CD14-positive monocyte (primary cell): Measurements from ENCODE around the gene OXSR1. TPM values are rescaled to one million over a fixed set of nuclear protein-coding genes. Genes with fewer than 3 reads are reported as not detected.
"Not testable (repeated sequence)": the region's sequence is repeated elsewhere in the genome, so short reads cannot be mapped to it uniquely, and the experiment has no call there.

ENCODE experiments used
- DNase-seq, 3 donors: peaks; one replicate each; pipeline ENCODE4 v3.0.0-alpha.2; 2011 to 2022
- H2AFZ ChIP-seq: 2 replicates; pipeline ENCODE4 v1.6.0; 2012; ENCODE audit warnings: mild to moderate bottlenecking, low read depth, low read length, inconsistent platforms; ENCODE audit not compliant: insufficient read depth, poor library complexity, severe bottlenecking
- H3K27ac ChIP-seq, 2 donors: 1 replicate in 1 of 2; 2 replicates in 1 of 2; pipeline ENCODE4 v1.5.1; 2012 to 2013; ENCODE audit warnings: low read length in 2 of 2, control low read depth in 1 of 2, inconsistent platforms in 1 of 2, low read depth in 1 of 2, mild to moderate bottlenecking in 1 of 2
- H3K27me3 ChIP-seq, 2 donors: one replicate each; pipeline versions ENCODE4 v1.6.0 to v1.6.1; 2011 to 2013; ENCODE audit warnings: low read length in 2 of 2; ENCODE audit not compliant: control insufficient read depth in 2 of 2, insufficient read depth in 2 of 2
- H3K36me3 ChIP-seq, 2 donors: replicated peaks in 1 of 2; 1 replicate in 1 of 2; 2 replicates in 1 of 2; pipeline versions ENCODE4 v1.5.1 to v1.6.1; 2012 to 2013; ENCODE audit warnings: low read length in 2 of 2, control low read depth in 1 of 2, inconsistent platforms in 1 of 2, mild to moderate bottlenecking in 1 of 2; ENCODE audit not compliant: insufficient read depth in 2 of 2, control insufficient read depth in 1 of 2
- H3K4me1 ChIP-seq, 2 donors: 1 replicate in 1 of 2; 2 replicates in 1 of 2; pipeline versions ENCODE4 v1.5.1 to v1.6.1; 2012 to 2013; ENCODE audit warnings: low read length in 2 of 2, control low read depth in 1 of 2, inconsistent platforms in 1 of 2, mild to moderate bottlenecking in 1 of 2, moderate library complexity in 1 of 2; ENCODE audit not compliant: insufficient read depth in 2 of 2, control insufficient read depth in 1 of 2
- H3K4me2 ChIP-seq: replicated peaks from 2 replicates; pipeline ENCODE3; 2012; ENCODE audit warnings: low read length, moderate library complexity, mild to moderate bottlenecking; ENCODE audit not compliant: poor library complexity, severe bottlenecking; ENCODE audit errors: extremely low read depth
- H3K4me3 ChIP-seq, 3 experiments: fragments of 200-600 bp in 1 of 3; sonication (generic) in 1 of 3; replicated peaks in 1 of 3; 1 replicate in 2 of 3; 2 replicates in 1 of 3; pipeline ENCODE4 v1.5.1; 2011 to 2013; ENCODE audit warnings: low read length in 3 of 3, mild to moderate bottlenecking in 3 of 3, control low read depth in 2 of 3, low read depth in 2 of 3, inconsistent platforms in 1 of 3, moderate library complexity in 1 of 3
- H3K79me2 ChIP-seq: 2 replicates; pipeline ENCODE4 v1.6.0; 2012; ENCODE audit warnings: mild to moderate bottlenecking, control low read depth, inconsistent platforms, low read length, moderate library complexity; ENCODE audit not compliant: insufficient read depth
- H3K9ac ChIP-seq: 2 replicates; pipeline ENCODE4 v1.6.0; 2017; ENCODE audit warnings: low read length, mild to moderate bottlenecking; ENCODE audit not compliant: insufficient read depth, poor library complexity, severe bottlenecking
- H3K9me3 ChIP-seq, 2 donors: replicated peaks in 1 of 2; 1 replicate in 1 of 2; 2 replicates in 1 of 2; pipeline versions ENCODE4 v1.5.1 to v1.6.1; 2012 to 2013; ENCODE audit warnings: low read length in 2 of 2, control low read depth in 1 of 2; ENCODE audit not compliant: control insufficient read depth in 1 of 2, insufficient read depth in 1 of 2
- H4K20me1 ChIP-seq: 2 replicates; pipeline ENCODE4 v1.6.0; 2012; ENCODE audit warnings: mild to moderate bottlenecking, low read length, control low read depth, moderate library complexity; ENCODE audit not compliant: insufficient read depth
- H3K27ac Mint-ChIP-seq, 7 donors: one replicate each; pipeline ENCODE4 v1.8.0; 2020; ENCODE audit warnings: mild to moderate bottlenecking in 7 of 7, mixed read lengths in 7 of 7, moderate library complexity in 6 of 7, inconsistent platforms in 2 of 7
- H3K27me3 Mint-ChIP-seq, 3 donors: one replicate each; pipeline ENCODE4 v1.8.0; 2021 to 2022; ENCODE audit warnings: low read depth in 3 of 3, mild to moderate bottlenecking in 3 of 3, mixed read lengths in 3 of 3, moderate library complexity in 3 of 3, inconsistent platforms in 1 of 3
- H3K36me3 Mint-ChIP-seq, 2 donors: one replicate each; pipeline ENCODE4 v1.8.0; 2020; ENCODE audit warnings: mixed read lengths in 2 of 2, inconsistent platforms in 1 of 2, mild to moderate bottlenecking in 1 of 2
- H3K4me1 Mint-ChIP-seq: one replicate; pipeline ENCODE4 v1.8.0; 2020; ENCODE audit warnings: mild to moderate bottlenecking, mixed read lengths
- H3K4me3 Mint-ChIP-seq, 2 donors: one replicate each; pipeline ENCODE4 v1.8.0; 2020; ENCODE audit warnings: mild to moderate bottlenecking in 2 of 2, mixed read lengths in 2 of 2, moderate library complexity in 1 of 2
- H3K9me3 Mint-ChIP-seq, 7 donors: one replicate each; pipeline ENCODE4 v1.8.0; 2020 to 2022; ENCODE audit warnings: mixed read lengths in 7 of 7, mild to moderate bottlenecking in 6 of 7, moderate library complexity in 6 of 7, inconsistent platforms in 2 of 7
- WGBS: methylation state at CpG from one replicate; pipeline ENCODE4 v1.1.5; 2013; ENCODE audit warnings: missing lambda C conversion rate; ENCODE audit not compliant: insufficient coverage; 5-methylcytosine and 5-hydroxymethylcytosine counted together
- intact Hi-C, 2 donors: fragments of 100-400 bp; cut with micrococcal nuclease; formaldehyde crosslinking; loops; one replicate each; pipeline versions ENCODE4 v1.15.0 to v1.15.1; 2023
- polyA plus RNA-seq, 3 donors: library from polyadenylated mRNA; depleted of rRNA in 1 of 3; unstranded in 2 of 3; stranded (reverse) in 1 of 3; fragments of 300-500 nt in 2 of 3; fragments of >200 nt in 1 of 3; fragmentation: Illumina TruSeq in 2 of 3; gene quantifications; 1 replicate in 2 of 3; 2 replicates in 1 of 3; pipeline ENCODE4 v1.2.3, GENCODE V29; 2012 to 2021
- TF ChIP-seq, protein P1 (sequence below): fragments of 200-600 bp; IDR thresholded peaks from one replicate; pipeline ENCODE4 v1.8.0; 2022; ENCODE audit warnings: antibody characterized with exemption, mild to moderate bottlenecking

Gene OXSR1
- polyA plus RNA-seq, 3 donors: 9.4 to 20.3 (median 12.3) TPM

DNA sequence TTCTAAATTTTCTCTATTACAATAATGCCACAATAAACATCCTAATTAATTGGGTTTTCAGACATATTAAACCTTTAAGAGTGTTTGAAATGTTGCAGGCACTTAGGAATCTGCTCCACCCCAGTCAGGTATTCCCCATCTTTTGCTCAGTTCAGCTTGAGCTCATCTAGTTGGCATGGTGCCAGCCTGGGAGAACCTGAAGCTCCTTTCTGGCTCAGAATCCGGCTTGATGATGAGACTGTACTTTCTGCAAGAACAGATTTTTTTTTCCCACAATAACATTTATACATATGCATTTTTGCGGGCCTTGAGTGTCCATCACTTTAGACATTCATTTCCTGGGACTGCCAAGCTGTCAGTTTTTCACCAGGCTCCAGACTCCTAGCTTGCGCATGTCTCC, 7.7 kb upstream of the OXSR1 start:
- H3K36me3 ChIP-seq: no peaks in the 10 kb centered on the region
- H3K27me3 Mint-ChIP-seq: no peaks in the 10 kb centered on the region
- H3K4me1 Mint-ChIP-seq: peaks cover 40% of the 10 kb centered on the region
- H3K79me2 ChIP-seq: no peaks in the 10 kb centered on the region
- intact Hi-C loops: no loop called here
- no peak for DNase-seq
- H3K9ac ChIP-seq: no peak overlapping the region
- TF ChIP-seq, protein P1, sequence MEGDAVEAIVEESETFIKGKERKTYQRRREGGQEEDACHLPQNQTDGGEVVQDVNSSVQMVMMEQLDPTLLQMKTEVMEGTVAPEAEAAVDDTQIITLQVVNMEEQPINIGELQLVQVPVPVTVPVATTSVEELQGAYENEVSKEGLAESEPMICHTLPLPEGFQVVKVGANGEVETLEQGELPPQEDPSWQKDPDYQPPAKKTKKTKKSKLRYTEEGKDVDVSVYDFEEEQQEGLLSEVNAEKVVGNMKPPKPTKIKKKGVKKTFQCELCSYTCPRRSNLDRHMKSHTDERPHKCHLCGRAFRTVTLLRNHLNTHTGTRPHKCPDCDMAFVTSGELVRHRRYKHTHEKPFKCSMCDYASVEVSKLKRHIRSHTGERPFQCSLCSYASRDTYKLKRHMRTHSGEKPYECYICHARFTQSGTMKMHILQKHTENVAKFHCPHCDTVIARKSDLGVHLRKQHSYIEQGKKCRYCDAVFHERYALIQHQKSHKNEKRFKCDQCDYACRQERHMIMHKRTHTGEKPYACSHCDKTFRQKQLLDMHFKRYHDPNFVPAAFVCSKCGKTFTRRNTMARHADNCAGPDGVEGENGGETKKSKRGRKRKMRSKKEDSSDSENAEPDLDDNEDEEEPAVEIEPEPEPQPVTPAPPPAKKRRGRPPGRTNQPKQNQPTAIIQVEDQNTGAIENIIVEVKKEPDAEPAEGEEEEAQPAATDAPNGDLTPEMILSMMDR: no peak
- no peak overlapping the region for H3K4me3 ChIP-seq
- no peaks in the 10 kb centered on the region for H3K27me3 ChIP-seq
- H3K4me3 Mint-ChIP-seq: no peak overlapping the region
- peak overlapping the region in 1 of 7 donors; percentile 6 for H3K27ac Mint-ChIP-seq
- no peaks in the 10 kb centered on the region for H3K9me3 ChIP-seq
- H3K27ac ChIP-seq: peak overlapping the region in 1 of 2 donors; percentile 62
- no peaks in the 10 kb centered on the region for H4K20me1 ChIP-seq
- H3K9me3 Mint-ChIP-seq: no peaks in the 10 kb centered on the region
- WGBS: 100% methylated on average over 2 of the region's 3 CpGs
- peaks cover 0 to 3% of the 10 kb centered on the region in 2 donors for H3K36me3 Mint-ChIP-seq
- peaks cover 38 to 39% of the 10 kb centered on the region in 2 donors for H3K4me1 ChIP-seq
- no peak overlapping the region for H2AFZ ChIP-seq
- H3K4me2 ChIP-seq: no peak overlapping the region

DNA sequence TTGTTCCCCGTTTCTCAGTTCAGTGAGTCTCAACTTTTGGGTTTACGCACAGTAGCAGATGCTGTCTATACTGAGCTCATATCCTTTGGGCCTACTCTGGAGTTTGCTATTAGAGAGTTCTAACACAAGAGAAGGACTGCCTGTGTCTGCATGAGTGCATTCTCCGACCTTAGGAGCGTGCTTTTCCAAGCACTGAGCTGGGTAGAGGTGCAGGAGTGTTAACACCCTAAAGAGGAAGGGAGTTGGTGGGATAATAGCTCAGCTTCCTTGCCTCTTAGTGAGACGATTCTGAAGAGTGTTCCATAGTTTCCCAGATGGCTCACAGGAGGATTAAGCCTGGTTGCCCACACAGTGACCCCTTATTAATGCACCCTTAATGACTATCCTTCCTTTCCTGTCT, 6.9 kb upstream of the OXSR1 start:
- H3K4me1 ChIP-seq: peaks cover 29 to 30% of the 10 kb centered on the region in 2 donors
- no peaks in the 10 kb centered on the region for H3K79me2 ChIP-seq
- DNase-seq: no peak
- Mint-ChIP-seq H3K36me3 (no peaks in the 10 kb centered on the region), H3K27ac (peak overlapping the region in 5 of 7 donors; percentile 31 to 90 (median 60)), H3K4me1 (peaks cover 34% of the 10 kb centered on the region), H3K9me3 (no peaks in the 10 kb centered on the region), H3K27me3 (no peaks in the 10 kb centered on the region), H3K4me3 (no peak overlapping the region)
- no peak overlapping the region for H3K9ac ChIP-seq
- no peak overlapping the region for H3K4me2 ChIP-seq
- no peaks in the 10 kb centered on the region for H3K36me3 ChIP-seq
- H2AFZ ChIP-seq: peak overlapping the region; percentile 43
- peak overlapping the region in 1 of 2 donors; percentile 62 for H3K27ac ChIP-seq
- no peaks in the 10 kb centered on the region for H3K9me3 ChIP-seq
- no peak overlapping the region for H3K4me3 ChIP-seq
- intact Hi-C loops: no loop called here
- TF ChIP-seq, protein P1: no peak
- WGBS: 61% methylated on average over 4 of the region's 5 CpGs
- no peaks in the 10 kb centered on the region for H3K27me3 ChIP-seq
- no peaks in the 10 kb centered on the region for H4K20me1 ChIP-seq

- H3K27ac ChIP-seq, H3K9me3 Mint-ChIP-seq, intact Hi-C loops, H3K36me3 Mint-ChIP-seq, H3K4me2 ChIP-seq, H4K20me1 ChIP-seq, H3K9me3 ChIP-seq, H3K4me3 Mint-ChIP-seq, H3K27me3 ChIP-seq, DNase-seq, H3K79me2 ChIP-seq, H3K9ac ChIP-seq, H3K4me3 ChIP-seq, H3K36me3 ChIP-seq, H3K27me3 Mint-ChIP-seq, H3K27ac Mint-ChIP-seq, H2AFZ ChIP-seq: not testable (repeated sequence)
- WGBS: 100% methylated on average over 3 of the region's 11 CpGs
- peaks cover 26% of the 10 kb centered on the region for H3K4me1 Mint-ChIP-seq
- H3K4me1 ChIP-seq: peaks cover 22 to 24% of the 10 kb centered on the region in 2 donors
Observed at GRCh38 chr3:38160704-38161103, 4.6 kb upstream of the OXSR1 start.
